ENCODE results near the gene HIVEP1.

Gene HIVEP1

DNA sequence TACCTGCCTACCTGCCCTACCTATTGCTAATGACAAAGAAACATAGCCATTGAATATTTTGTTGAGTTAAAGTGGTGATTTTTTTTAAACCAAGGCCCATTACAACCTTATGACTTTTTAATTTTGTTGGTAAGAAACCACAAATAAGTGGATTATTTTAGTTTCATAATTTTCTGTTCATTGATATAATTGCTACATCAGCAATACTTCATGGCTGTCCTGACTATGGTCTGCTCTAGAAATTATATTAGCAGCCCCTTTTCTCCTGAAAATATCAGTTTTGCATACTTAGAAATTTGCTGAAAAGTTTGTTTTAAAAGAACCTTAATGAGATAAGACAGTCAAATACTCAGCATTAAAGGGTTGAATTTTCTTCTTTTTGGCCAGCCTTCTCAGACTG is 106.5 kb downstream of the HIVEP1 start:
- no peak for DNase-seq (ENCODE audit: low spot score)

DNA sequence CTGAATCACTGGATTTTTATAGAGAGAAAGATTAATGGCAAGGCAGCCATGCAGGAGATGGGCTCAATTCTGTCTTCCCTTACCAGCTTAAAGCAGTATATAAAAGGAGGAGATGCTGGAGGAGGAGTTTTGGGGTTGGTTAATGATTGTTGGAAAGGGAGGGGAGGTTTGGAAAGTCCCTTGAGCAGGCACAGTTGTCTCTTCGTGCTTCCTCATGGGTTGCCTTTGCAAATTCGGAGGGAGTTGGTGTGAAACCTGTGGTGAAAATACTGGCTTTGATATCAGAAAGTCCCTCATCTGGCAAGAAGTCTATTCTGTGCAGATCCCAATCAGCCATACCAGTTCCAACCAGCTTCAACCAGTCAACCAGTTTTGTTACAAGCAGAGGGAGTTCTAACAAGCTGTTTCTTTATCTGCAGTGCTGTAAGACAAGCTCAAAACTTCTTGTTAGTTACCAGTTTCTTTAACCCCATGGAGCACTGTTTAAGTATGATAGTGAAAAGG is 107.0 kb downstream of the HIVEP1 start:
- peak; percentile 92 for DNase-seq (ENCODE audit: low spot score)

DNA sequence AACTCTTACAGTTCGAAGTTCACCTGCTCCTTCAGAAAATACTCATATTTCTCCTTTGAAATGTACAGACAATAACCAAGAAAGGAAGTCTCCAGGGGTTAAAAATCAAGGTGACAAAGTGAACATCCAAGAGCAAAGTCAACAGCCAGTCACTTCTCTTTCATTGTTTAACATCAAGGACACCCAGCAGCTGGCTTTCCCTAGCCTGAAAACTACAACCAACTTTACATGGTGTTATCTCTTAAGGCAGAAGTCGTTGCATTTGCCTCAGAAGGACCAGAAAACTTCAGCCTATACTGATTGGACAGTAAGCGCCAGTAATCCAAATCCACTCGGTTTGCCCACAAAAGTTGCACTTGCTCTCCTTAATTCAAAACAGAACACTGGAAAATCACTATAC is 113.3 kb downstream of the HIVEP1 start:
- DNase-seq (ENCODE audit: low spot score), result no peak

DNA sequence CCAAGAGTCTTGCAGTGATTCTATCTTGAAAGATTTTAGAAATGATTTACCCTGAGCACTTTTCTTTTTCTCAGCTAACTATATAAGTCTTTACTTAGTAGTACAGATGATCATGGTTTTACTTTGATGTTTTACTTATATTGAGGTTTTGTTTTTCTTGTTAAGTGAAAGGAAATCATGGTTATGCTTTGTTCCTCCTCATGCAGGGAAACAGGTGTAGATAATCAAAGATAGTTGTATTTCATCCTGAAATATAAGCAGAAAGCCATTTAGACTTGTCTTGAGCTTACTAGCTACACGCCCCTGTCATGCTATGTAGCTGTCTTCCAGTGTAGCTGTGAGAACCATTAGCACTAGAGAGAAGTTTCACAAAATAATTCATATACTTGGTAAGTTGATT is 113.9 kb downstream of the HIVEP1 start:
- no peak for DNase-seq (ENCODE audit: low spot score)

DNA sequence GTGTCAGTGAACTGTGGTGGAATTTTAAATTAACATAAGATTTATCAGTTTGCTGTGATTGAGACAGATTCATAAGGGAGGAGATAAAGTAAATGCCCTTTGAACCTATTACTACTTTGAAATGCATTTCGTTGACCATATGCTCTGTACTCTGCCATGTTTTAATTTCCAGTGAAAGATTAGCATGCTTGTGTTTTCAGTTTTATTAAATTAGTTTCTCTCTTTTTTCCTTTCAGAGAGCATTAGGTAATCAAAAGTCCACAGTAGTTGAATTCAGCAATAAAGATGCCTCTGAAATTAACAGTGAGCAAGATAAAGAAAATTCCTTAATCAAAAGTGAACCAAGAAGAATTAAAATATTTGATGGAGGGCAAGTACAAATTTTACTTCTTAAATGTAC is 117.4 kb downstream of the HIVEP1 start:
- DNase-seq (ENCODE audit: low spot score), result no peak

DNA sequence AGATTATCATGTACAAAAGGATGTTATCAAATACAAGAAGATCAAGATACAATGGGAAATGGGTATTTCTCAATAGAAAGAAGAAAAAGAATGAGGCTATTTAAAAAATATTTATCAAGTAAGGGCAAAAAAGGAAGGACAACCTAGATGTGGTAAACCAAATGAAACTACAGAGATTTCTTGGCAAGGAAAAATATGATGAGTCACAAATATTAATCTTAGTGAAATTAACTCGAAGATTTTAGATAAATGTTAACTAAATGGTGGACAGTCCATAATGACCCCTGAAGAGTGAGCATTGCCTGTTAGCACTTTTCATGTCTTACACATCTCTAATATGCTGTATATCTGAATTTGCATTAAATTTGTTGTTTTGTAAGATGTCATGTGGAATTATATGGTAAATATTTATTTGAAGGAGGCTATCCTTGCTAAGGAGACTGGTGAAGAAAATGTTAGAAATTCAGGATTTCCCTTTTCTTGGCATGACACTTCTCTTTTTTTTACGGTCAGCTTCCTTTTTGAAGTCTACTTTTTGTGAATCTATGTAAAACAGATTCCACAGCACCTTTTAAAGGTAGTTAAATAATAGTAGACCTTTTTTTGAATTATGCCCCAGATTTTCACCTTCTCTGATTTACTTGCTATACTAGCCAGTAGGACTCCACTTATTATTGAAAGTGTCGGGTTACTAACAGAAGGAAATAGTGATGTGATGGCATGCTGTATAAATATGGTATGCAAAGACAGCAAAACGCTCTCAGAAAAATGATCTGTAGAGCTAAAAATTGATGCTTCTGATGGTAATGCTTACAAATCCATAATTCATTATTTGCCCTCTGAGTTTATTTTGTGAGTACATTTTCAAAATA is 120.5 kb downstream of the HIVEP1 start:
- DNase-seq (ENCODE audit: low spot score), result no peak

DNA sequence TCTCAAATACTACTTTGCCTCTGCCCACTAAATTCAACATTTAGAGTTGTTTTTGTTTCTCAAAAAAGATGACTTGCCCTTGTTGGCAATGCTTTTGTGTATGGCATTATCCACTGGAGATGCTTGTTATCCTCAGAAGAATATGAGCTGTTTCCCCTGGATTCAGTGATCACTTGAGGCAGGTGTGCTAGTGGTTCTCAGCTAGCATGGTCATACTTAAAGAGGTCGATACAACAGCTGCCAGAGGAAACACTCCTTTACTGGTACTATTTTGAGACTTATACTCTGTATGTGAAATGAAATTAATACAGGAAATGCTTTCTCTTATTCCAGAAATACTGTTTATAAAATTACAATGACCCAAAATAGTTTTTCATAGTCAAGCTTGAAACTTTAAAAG is 122.5 kb downstream of the HIVEP1 start:
- no peak for DNase-seq (ENCODE audit: low spot score)

DNA sequence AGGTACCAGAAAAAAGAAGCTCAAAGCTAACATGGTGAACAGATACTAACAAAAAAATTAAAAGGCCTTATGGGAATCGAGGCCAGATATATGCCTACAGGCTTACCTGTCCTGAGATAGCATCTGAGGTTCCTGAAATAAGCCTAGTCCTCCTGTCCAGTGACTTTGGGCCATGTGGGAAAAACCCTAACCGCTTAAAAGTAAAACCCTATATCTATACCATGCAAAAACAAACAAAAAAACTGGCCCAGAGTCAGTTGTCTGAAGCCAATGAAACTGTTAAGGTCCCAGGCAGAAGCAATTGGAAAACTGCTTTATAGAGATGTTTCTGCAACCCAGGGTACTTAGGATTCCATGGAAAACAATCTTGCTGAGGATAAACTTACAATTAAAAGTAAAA is 122.9 kb downstream of the HIVEP1 start:
- no peak for DNase-seq (ENCODE audit: low spot score)

DNA sequence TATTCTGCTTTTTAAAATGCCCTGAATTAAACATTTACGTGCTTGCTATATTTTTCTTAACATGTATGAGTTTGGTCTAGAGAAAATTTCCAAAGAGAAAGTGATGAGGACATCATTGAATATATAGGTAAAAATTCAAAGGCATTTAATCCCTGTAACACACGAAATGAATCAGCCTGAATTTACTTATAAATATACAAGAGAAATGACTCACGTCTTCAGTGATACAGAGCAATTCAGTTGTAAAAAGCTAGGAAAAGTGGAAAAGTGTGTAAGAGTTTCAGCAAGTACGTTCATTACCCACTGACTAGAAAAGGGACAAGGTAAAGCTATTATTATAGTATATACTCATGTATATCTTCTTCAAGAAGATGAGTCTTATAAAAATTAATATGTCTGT is 124.8 kb downstream of the HIVEP1 start:
- DNase-seq (ENCODE audit: low spot score), result no peak

DNA sequence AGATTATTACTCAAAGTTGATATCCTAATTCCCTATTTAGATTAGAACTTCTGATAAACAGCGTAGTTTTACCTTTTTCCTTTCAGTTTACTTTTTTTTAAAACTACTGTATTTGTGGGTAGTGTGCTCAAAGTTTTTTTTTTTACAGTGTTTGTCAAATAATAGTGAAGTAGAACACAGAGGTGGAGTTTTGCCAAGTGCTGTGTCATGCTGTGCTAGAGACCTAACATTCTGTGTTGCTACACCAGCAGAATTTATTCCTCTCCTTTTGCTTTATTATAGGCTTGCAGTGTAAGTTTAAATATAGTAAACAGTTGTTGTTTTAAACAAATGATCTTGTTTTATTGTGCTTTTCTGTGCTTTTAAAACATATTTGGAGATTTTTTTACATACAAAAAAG is 125.4 kb downstream of the HIVEP1 start:
- DNase-seq (ENCODE audit: low spot score), result peak; percentile 25

DNA sequence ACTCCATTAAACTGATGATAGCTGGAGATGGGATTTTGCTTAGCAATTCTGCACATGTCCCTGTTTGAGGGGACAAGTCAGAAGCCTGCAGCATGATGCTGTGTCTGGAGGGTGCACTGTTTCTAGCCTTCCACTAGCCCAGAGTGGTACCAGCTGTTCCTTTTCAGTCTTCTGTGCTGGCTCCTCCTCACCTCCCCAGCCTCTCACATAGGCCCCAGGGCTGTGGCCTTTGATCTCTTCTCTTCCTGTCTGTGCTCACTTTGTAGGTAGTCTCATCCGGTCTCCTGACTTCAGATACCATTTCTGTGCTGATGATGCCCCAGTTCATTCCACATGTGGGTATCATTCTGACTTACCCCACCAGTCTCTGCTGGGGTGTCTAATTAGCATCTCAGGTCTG is 126.3 kb downstream of the HIVEP1 start:
- no peak for DNase-seq (ENCODE audit: low spot score)

DNA sequence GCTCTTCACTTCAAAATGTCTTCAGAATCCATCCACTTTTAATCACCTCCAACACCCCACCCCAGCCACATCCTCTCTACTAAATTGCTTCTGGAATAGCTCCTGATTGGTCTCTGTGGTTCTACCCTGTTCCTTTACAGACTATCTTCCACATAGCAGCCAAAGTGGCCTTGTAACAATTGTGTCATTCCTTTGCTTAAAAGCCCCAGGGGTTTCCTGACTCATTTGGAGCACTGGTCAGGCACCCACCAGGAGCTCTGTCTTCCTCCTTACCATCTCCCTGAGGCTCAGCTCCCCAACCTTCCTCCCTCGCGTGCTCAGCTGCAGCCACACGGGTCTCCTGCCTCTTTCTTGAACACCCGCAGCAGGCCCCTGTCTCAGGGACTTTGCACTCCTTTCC is 126.8 kb downstream of the HIVEP1 start:
- no peak for DNase-seq (ENCODE audit: low spot score)

DNA sequence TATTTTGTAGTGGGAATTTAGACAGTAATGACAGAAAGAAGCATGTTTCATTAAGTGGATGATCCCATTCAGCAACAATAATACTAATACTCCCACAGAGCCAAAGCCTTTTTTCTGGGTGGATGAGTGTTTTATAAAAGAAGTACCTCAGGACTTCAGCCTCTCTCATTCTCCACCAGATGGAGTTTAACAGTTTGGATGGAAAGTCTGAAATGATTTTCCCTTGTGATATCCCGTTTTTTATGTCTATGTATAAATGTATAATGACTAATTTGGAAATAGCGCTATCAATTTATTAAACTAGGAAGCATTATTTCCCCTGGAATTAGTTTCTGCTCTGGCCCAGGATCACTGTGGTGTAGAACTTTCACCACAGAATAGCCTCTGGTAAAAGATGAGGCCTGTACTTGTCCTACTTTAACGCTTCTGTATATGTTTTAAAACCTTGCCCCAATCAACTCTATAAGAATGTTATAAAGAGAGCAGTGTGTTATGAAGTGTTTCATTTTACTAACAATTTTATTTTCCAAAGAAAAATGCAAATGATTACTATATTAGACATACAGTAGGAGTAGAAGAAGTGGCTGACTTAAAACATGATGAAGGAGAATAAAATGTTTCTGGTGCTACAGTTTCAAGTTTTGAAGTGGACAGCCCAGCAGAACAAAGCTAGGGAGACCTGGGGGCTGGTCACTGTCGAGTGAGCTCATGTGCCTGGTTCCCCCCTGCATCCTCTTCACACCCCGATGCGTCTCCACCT is 135.6 kb downstream of the HIVEP1 start:
- no peak for DNase-seq (ENCODE audit: low spot score)

DNA sequence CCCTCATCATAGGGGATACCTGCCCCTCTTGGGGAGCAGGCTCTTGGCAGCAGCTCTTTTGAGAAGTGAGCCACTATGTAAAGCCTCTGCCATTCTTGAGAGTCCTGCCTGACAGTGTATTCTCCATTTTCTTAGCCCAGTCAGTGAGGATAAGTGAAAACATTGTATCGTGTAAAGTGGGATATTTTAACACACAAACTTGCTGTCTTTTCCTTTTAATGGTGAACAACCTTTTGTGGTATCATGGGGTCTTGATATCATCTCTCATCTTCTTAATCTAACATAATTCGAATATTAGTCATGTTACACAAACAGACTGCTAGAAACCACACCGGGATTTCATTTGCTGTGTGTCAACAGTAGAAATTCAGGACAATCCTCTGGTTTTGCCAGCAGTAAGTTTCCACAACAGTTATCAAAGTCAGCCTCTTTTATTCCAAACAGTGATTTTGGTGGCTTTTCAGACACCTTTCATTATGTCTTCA is 136.2 kb downstream of the HIVEP1 start:
- peak; percentile 47 for DNase-seq (ENCODE audit: low spot score)

DNA sequence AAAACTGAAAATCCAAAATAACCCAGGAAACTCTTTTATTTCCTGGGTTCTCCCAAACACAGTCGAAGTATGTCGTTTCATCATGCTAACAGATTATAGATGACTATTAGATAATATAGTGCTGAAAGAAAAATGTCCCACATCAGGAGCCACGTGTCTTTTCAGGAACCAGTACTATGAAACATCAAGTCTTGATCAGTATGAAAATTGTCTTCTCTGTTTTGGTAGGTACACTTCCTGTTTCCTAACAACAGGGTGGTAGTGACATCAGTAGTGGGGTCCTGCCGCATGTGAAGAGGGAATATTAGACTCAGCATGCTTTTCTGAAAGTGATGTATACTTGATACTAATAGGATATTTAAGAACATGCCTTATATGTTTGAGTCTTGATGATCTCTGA is 136.7 kb downstream of the HIVEP1 start:
- DNase-seq (ENCODE audit: low spot score), result no peak

DNA sequence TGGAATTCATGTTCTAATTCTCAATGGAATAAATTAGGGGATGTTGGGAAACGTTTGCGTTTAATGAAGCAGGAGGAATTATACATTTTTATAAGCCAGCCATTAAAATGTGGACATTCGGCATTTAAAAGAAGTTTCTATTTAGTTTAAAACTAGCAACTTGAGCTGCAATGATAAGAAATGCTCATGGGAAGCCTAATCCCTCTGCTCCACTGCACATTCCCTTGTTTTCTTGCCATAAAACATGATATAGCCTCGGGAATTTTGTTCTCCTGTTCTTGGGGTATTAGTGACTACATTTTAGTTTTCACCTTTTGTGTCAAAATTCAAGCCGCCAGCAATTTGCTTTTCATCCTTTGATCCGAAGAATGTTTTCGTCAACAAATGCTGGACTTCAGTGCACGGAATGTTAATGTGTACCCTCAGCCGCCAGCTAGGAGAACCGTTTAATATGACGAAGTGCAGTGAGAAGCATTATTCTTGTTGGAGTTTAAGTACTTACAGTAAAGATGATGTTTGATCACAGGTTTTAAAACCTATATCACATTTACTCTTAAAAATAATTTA is 137.9 kb downstream of the HIVEP1 start:
- no peak for DNase-seq (ENCODE audit: low spot score)

DNA sequence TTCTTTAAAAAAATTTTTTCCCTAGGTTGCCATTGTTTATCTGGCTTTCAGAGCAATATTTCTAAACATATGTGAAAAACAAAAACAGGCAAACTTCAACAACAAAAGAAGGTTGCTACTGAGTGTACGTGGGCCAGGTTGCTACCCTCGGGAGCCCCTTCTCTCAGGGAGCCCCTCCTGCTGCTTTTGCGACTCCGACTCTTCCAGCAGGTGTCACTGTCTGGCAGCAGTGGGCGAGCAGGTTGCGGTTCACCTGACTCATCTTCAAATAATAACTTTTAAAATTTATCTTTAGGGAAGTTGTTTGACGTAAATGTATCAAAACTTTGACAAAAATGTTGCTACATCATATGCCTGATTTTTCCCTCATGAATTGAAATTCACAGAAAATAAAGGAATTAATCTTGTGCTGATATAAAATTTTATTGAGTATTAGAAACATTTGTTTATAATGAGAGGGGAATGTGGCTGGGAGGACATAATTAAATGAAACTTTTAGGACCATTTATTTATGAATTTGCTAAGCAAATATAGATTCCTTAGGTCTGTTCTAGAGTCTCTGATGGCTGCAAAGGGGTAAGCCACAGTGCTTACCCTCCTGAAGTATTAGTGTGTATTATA is 138.8 kb downstream of the HIVEP1 start:
- peak; percentile 58 for DNase-seq (ENCODE audit: low spot score)

DNA sequence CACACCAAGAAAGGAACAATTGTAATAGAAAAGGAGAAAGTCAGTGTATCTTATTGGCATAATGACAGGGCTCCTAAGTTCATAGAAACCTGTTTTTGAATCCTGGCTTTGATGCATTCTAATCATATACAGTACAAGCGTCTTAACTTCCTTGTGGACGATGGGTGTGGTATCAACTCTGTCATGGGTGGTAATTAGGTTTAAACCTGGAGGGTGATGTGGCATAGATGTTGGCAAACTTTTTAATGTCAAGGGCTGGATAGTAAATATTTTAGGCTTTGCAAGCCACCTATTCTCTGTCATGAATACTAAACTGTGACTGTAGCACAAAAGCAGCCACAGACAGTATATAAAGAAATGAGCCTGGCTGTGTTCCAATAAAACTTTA is 139.3 kb downstream of the HIVEP1 start:
- DNase-seq (ENCODE audit: low spot score), result peak; percentile 11

DNA sequence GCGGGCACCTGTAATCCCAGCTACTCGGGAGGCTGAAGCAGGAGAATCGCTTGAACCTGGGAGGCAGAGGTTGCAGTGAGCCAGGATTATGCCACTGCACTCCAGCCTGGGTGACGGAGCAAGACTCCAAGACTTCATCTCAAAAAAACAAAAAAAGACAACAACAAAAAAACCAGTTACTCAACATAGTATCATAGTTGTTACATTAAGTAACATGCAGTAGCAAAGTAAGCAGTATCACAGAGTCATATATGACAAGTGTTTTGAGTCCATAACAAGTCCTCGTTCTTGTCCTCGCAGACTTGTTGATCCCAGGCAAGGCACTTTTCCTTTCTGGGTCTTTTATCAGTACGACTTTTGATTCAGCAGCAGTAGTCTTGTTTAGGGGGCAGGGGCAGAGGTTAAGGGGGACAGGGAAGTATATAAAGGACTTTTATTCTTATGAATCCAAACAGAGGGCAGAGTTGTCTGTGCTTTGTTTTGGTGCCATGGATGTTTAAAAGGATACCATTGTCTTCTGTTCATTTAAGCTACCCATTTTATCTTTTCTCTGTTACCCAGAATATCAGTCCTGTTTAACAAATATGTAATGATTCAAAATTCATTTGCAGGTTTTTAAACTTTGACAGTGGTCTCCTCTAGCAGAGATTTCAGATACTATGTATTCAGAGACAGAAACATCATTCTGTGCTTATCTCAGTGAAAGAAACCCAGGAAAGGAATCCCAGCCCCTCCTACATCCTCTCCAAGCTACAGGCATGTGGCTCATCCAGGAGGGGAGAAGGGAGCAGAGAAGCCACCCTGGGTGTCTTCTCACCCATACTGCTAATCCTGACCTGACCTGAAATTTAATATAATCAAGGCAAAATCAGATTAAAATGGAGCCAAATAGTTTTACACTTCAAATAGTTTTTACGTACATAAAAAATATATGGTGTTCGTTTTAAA is 140.2 kb downstream of the HIVEP1 start:
- DNase-seq (ENCODE audit: low spot score), result peak; percentile 6

DNA sequence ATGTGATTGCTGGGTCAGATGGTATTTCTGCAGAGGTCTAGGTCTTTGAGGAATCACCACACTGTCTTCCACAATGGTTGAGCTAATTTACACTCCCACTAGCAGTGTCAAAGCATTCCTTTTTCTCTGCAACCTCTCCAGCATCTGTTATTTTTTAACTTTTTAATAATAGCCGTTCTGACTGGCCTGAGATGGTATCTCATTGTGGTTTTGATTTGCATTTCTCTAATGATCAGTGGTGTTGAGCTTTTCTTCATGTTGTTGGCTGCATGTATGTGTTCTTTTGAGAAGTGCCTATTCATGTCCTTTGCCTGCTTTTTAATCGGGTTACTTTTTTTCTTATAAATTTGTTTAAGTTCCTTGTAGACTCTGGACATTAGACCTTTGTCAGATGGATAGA is 143.7 kb downstream of the HIVEP1 start:
- peak; percentile 62 for DNase-seq (ENCODE audit: low spot score)
